ENCODE measurements around the gene EEFSEC.

DNA sequence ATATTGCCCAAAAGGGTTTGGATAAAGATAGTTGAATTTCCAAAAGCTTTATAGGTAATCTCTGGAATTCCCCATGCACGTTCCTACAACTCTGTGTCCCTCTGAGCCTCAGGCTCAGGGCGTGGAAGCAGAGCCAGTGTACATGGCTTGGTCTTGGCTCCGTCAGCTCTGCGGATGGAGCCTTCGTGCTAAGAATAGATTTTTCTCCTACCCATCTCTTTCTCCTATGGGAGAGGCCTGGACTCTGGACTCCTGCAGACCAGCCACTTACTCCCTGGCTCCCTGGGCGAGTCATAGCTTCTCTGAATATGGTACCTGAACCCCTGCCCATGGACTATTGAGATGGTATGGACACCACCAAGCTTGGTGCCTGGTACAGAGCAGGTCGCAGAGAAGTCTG is 99.9 kb downstream of the EEFSEC start:
- TF ChIP-seq POLR2AphosphoS5 (IDR thresholded peaks at IDR 0.05; ENCODE audit: low read depth), result no peak
- TF ChIP-seq CTCF (conservative IDR thresholded peaks at IDR 0.05; ENCODE audit: low read depth in 2 of 2), result no peak
- no peak for TF ChIP-seq NANOG (IDR thresholded peaks at IDR 0.05; ENCODE audit: borderline replicate concordance)
- TF ChIP-seq CREB1 (CRISPR knock-in tag; IDR thresholded peaks at IDR 0.05; ENCODE audit: low read depth), result no peak
- no peak for TF ChIP-seq EZH2 (IDR thresholded peaks at IDR 0.05; ENCODE audit: low read depth, unreplicated experiment)
- TF ChIP-seq EZH2phosphoT487 (IDR thresholded peaks at IDR 0.05; ENCODE audit: unreplicated experiment), result no peak
- TF ChIP-seq, protein P1, sequence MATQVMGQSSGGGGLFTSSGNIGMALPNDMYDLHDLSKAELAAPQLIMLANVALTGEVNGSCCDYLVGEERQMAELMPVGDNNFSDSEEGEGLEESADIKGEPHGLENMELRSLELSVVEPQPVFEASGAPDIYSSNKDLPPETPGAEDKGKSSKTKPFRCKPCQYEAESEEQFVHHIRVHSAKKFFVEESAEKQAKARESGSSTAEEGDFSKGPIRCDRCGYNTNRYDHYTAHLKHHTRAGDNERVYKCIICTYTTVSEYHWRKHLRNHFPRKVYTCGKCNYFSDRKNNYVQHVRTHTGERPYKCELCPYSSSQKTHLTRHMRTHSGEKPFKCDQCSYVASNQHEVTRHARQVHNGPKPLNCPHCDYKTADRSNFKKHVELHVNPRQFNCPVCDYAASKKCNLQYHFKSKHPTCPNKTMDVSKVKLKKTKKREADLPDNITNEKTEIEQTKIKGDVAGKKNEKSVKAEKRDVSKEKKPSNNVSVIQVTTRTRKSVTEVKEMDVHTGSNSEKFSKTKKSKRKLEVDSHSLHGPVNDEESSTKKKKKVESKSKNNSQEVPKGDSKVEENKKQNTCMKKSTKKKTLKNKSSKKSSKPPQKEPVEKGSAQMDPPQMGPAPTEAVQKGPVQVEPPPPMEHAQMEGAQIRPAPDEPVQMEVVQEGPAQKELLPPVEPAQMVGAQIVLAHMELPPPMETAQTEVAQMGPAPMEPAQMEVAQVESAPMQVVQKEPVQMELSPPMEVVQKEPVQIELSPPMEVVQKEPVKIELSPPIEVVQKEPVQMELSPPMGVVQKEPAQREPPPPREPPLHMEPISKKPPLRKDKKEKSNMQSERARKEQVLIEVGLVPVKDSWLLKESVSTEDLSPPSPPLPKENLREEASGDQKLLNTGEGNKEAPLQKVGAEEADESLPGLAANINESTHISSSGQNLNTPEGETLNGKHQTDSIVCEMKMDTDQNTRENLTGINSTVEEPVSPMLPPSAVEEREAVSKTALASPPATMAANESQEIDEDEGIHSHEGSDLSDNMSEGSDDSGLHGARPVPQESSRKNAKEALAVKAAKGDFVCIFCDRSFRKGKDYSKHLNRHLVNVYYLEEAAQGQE (IDR thresholded peaks at IDR 0.05; ENCODE audit: unreplicated experiment), result no peak
- TF ChIP-seq, protein P2, sequence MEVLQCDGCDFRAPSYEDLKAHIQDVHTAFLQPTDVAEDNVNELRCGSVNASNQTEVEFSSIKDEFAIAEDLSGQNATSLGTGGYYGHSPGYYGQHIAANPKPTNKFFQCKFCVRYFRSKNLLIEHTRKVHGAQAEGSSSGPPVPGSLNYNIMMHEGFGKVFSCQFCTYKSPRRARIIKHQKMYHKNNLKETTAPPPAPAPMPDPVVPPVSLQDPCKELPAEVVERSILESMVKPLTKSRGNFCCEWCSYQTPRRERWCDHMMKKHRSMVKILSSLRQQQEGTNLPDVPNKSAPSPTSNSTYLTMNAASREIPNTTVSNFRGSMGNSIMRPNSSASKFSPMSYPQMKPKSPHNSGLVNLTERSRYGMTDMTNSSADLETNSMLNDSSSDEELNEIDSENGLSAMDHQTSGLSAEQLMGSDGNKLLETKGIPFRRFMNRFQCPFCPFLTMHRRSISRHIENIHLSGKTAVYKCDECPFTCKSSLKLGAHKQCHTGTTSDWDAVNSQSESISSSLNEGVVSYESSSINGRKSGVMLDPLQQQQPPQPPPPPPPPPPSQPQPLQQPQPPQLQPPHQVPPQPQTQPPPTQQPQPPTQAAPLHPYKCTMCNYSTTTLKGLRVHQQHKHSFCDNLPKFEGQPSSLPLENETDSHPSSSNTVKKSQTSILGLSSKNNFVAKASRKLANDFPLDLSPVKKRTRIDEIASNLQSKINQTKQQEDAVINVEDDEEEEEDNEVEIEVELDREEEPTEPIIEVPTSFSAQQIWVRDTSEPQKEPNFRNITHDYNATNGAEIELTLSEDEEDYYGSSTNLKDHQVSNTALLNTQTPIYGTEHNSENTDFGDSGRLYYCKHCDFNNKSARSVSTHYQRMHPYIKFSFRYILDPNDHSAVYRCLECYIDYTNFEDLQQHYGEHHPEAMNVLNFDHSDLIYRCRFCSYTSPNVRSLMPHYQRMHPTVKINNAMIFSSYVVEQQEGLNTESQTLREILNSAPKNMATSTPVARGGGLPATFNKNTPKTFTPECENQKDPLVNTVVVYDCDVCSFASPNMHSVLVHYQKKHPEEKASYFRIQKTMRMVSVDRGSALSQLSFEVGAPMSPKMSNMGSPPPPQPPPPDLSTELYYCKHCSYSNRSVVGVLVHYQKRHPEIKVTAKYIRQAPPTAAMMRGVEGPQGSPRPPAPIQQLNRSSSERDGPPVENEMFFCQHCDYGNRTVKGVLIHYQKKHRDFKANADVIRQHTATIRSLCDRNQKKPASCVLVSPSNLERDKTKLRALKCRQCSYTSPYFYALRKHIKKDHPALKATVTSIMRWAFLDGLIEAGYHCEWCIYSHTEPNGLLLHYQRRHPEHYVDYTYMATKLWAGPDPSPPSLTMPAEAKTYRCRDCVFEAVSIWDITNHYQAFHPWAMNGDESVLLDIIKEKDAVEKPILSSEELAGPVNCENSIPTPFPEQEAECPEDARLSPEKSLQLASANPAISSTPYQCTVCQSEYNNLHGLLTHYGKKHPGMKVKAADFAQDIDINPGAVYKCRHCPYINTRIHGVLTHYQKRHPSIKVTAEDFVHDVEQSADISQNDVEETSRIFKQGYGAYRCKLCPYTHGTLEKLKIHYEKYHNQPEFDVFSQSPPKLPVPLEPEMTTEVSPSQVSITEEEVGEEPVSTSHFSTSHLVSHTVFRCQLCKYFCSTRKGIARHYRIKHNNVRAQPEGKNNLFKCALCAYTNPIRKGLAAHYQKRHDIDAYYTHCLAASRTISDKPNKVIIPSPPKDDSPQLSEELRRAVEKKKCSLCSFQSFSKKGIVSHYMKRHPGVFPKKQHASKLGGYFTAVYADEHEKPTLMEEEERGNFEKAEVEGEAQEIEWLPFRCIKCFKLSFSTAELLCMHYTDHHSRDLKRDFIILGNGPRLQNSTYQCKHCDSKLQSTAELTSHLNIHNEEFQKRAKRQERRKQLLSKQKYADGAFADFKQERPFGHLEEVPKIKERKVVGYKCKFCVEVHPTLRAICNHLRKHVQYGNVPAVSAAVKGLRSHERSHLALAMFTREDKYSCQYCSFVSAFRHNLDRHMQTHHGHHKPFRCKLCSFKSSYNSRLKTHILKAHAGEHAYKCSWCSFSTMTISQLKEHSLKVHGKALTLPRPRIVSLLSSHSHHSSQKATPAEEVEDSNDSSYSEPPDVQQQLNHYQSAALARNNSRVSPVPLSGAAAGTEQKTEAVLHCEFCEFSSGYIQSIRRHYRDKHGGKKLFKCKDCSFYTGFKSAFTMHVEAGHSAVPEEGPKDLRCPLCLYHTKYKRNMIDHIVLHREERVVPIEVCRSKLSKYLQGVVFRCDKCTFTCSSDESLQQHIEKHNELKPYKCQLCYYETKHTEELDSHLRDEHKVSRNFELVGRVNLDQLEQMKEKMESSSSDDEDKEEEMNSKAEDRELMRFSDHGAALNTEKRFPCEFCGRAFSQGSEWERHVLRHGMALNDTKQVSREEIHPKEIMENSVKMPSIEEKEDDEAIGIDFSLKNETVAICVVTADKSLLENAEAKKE (CRISPR knock-in tag; IDR thresholded peaks at IDR 0.05), result no peak
- TF ChIP-seq JUNB (IDR thresholded peaks at IDR 0.05; ENCODE audit: unreplicated experiment), result no peak
- TF ChIP-seq ZNF114 (CRISPR knock-in tag; IDR thresholded peaks at IDR 0.05), result no peak
